ENCODE results near the gene EIF2AK2.

GRCh38 chr2:37181726-37182684 is 25.2 kb upstream of the EIF2AK2 start:
- TF ChIP-seq CTCF (IDR thresholded peaks at IDR 0.05; ENCODE audit: insufficient read depth, low read length) = no peak
- no peak for TF ChIP-seq GABPA (IDR thresholded peaks at IDR 0.05; ENCODE audit: low read depth)
- TF ChIP-seq REST (IDR thresholded peaks at IDR 0.05; ENCODE audit: insufficient replicate concordance, low read depth) = no peak
